HepG2 (cell line): Measurements from ENCODE around the gene ENO2. TPM values are rescaled to one million over a fixed set of nuclear protein-coding genes. Genes with fewer than 3 reads are reported as not detected.

Source experiments
- ARNTL ChIP-seq: sonication (generic); formaldehyde crosslinking; IDR thresholded peaks from 2 replicates; pipeline ENCODE4 v1.4.0; 2020; ENCODE audit warnings: mild to moderate bottlenecking, missing genetic modification reagents
- ATAD3A ChIP-seq: sonication (generic); formaldehyde crosslinking; IDR thresholded peaks from 2 replicates; pipeline ENCODE4 v1.4.0; 2020; ENCODE audit warnings: missing genetic modification reagents
- ELF4 ChIP-seq: sonication (generic); formaldehyde crosslinking; IDR thresholded peaks from 2 replicates; pipeline ENCODE4 v1.5.0; 2020; ENCODE audit warnings: missing genetic modification reagents, mild to moderate bottlenecking, moderate library complexity, borderline replicate concordance
- GZF1 ChIP-seq: sonication (generic); formaldehyde crosslinking; IDR thresholded peaks from 2 replicates; pipeline ENCODE4 v1.5.1; 2020; ENCODE audit warnings: mild to moderate bottlenecking, missing genetic modification reagents
- NAIF1 ChIP-seq: sonication (generic); formaldehyde crosslinking; IDR thresholded peaks from 2 replicates; pipeline ENCODE4 v1.5.0; 2020; ENCODE audit warnings: mild to moderate bottlenecking, missing genetic modification reagents, borderline replicate concordance
- NFE2L1 ChIP-seq: sonication (generic); formaldehyde crosslinking; IDR thresholded peaks from 2 replicates; pipeline ENCODE4 v1.4.0; 2020; ENCODE audit warnings: missing genetic modification reagents, mild to moderate bottlenecking, borderline replicate concordance
- NR2F2 ChIP-seq: IDR thresholded peaks from 2 replicates; pipeline ENCODE4 v1.6.1; 2012; ENCODE audit warnings: low read depth, inconsistent platforms, borderline replicate concordance
- RAD21 ChIP-seq: fragments of 450-650 bp; formaldehyde crosslinking; IDR thresholded peaks from 2 replicates; pipeline ENCODE4 v1.5.0; 2020; ENCODE audit warnings: mild to moderate bottlenecking
- REPIN1 ChIP-seq: sonication (generic); formaldehyde crosslinking; IDR thresholded peaks from 2 replicates; pipeline ENCODE4 v1.8.0; 2022; ENCODE audit warnings: missing genetic modification reagents, low read depth, mild to moderate bottlenecking, borderline replicate concordance
- SNAPC2 ChIP-seq: sonication (generic); formaldehyde crosslinking; IDR thresholded peaks from 2 replicates; pipeline ENCODE4 v1.8.1; 2022; ENCODE audit warnings: mild to moderate bottlenecking, missing genetic modification reagents
- ZBTB38 ChIP-seq: sonication (generic); formaldehyde crosslinking; IDR thresholded peaks from 2 replicates; pipeline ENCODE4 v1.5.1; 2020; ENCODE audit warnings: mild to moderate bottlenecking, missing genetic modification reagents
- ZNF383 ChIP-seq: sonication (generic); formaldehyde crosslinking; IDR thresholded peaks from 2 replicates; pipeline ENCODE4 v1.4.0; 2020; ENCODE audit warnings: missing genetic modification reagents, mild to moderate bottlenecking, borderline replicate concordance
- ZNF652 ChIP-seq: IDR thresholded peaks from 2 replicates; pipeline ENCODE4 v1.6.1; 2016; ENCODE audit warnings: low read depth, borderline replicate concordance
- polyA plus RNA-seq, 8 experiments: library from polyadenylated mRNA; depleted of rRNA in 3 of 8; stranded (reverse) in 7 of 8; unstranded in 1 of 8; fragments of >200 nt; fragmentation: Illumina TruSeq in 4 of 8; extraction: Trizol in 4 of 8; gene quantifications; 2 replicates each; pipeline versions ENCODE4 v1.2.1 to v1.2.3, GENCODE V29; 2011 to 2016; ENCODE audit warnings: low read depth in 4 of 8, missing spikeins in 1 of 8, mixed read lengths in 1 of 8; ENCODE audit not compliant: insufficient read depth in 1 of 8
- total RNA-seq, 5 experiments: library from RNA; depleted of rRNA; stranded (reverse); fragments of >200 nt; fragmentation: Illumina TruSeq; extraction: Trizol; gene quantifications; 2 replicates each; pipeline ENCODE4 v1.2.3, GENCODE V29; 2016; ENCODE audit warnings: low read depth in 1 of 5
- TF ChIP-seq, protein P1 (sequence below): IDR thresholded peaks from 2 replicates; pipeline ENCODE4 v1.6.1; 2012; ENCODE audit warnings: low read length, improper control_type of control experiment
- TF ChIP-seq, protein P2 (sequence below): sonication (generic); formaldehyde crosslinking; conservative IDR thresholded peaks from 2 replicates; pipeline ENCODE4 v1.8.0; 2022; ENCODE audit warnings: missing genetic modification reagents
- TF ChIP-seq, protein P3 (sequence below): sonication (generic); formaldehyde crosslinking; IDR thresholded peaks from 2 replicates; pipeline ENCODE4 v1.4.0; 2020; ENCODE audit warnings: mild to moderate bottlenecking, missing genetic modification reagents
- TF ChIP-seq, protein P4 (sequence below): sonication (generic); formaldehyde crosslinking; IDR thresholded peaks from 2 replicates; pipeline ENCODE4 v1.9.0; 2021; ENCODE audit warnings: missing genetic modification reagents, borderline replicate concordance
- TF ChIP-seq, protein P5 (sequence below): sonication (generic); formaldehyde crosslinking; IDR thresholded peaks from 2 replicates; pipeline ENCODE4 v1.4.0; 2020; ENCODE audit warnings: mild to moderate bottlenecking, missing genetic modification reagents

The ENO2 gene
- total and polyA plus RNA-seq, 2 of the 13 experiments (the other 11 are each of a cell fraction or from before 2014, with no cell fraction given): 19.3 to 136 TPM

DNA sequence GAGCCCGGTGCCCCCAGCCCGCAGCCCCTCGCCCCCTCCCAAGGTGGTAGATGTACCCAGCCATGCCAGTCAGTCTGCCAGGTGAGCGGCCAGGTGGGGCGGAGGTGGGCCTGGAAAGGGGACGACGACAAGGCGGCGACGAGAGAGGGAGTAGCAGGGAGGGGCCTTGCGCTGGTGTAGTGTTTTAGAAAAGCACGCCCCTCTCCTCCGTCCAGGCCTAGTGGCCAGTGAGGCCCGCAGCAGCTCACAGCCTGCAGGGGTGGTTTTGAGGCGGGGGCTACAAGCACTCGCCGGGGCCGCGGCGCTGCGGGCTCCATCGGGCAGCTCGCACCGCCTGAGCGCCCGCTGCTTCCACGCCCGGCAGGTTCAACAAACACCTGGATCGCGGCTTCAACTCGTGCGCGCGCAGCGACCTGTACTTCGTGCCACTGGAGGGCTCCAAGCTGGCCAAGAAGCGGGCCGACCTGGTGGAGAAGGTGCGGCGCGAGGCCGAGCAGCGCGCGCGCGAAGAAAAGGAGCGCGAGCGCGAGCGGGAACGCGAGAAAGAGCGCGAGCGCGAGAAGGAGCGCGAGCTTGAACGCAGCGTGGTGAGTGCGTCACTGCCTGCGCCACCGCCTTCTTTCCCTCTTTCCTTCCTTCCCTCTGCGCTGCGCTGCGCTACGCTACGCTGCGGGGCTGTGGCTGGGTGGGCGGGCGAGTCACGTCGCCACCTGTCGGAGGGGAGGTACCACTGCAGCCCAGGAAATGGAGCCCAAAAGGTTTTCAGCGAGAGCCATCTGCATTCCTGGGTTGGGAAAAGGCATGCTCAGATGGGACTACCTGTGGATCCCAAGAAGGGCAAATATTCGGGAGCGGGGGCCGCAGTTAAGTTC lies 23.3 kb downstream of the ENO2 start (continued):
- TF ChIP-seq, protein P1, sequence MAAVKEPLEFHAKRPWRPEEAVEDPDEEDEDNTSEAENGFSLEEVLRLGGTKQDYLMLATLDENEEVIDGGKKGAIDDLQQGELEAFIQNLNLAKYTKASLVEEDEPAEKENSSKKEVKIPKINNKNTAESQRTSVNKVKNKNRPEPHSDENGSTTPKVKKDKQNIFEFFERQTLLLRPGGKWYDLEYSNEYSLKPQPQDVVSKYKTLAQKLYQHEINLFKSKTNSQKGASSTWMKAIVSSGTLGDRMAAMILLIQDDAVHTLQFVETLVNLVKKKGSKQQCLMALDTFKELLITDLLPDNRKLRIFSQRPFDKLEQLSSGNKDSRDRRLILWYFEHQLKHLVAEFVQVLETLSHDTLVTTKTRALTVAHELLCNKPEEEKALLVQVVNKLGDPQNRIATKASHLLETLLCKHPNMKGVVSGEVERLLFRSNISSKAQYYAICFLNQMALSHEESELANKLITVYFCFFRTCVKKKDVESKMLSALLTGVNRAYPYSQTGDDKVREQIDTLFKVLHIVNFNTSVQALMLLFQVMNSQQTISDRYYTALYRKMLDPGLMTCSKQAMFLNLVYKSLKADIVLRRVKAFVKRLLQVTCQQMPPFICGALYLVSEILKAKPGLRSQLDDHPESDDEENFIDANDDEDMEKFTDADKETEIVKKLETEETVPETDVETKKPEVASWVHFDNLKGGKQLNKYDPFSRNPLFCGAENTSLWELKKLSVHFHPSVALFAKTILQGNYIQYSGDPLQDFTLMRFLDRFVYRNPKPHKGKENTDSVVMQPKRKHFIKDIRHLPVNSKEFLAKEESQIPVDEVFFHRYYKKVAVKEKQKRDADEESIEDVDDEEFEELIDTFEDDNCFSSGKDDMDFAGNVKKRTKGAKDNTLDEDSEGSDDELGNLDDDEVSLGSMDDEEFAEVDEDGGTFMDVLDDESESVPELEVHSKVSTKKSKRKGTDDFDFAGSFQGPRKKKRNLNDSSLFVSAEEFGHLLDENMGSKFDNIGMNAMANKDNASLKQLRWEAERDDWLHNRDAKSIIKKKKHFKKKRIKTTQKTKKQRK: no peak
- TF ChIP-seq ZNF652: peak; percentile 59; the same call in 1 of the 2 replicates
- peak; percentile 66; the same call in 1 of the 2 replicates for TF ChIP-seq RAD21 (CRISPR knock-in tag)
- TF ChIP-seq, protein P2, sequence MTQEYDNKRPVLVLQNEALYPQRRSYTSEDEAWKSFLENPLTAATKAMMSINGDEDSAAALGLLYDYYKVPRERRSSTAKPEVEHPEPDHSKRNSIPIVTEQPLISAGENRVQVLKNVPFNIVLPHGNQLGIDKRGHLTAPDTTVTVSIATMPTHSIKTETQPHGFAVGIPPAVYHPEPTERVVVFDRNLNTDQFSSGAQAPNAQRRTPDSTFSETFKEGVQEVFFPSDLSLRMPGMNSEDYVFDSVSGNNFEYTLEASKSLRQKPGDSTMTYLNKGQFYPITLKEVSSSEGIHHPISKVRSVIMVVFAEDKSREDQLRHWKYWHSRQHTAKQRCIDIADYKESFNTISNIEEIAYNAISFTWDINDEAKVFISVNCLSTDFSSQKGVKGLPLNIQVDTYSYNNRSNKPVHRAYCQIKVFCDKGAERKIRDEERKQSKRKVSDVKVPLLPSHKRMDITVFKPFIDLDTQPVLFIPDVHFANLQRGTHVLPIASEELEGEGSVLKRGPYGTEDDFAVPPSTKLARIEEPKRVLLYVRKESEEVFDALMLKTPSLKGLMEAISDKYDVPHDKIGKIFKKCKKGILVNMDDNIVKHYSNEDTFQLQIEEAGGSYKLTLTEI: no peak
- TF ChIP-seq SNAPC2: peak; percentile 98
- TF ChIP-seq NFE2L1: no peak
- 0 out of 2 replicates have a peak, but pooled peaks have one; percentile 2 for TF ChIP-seq ATAD3A (CRISPR knock-in tag)
- peak; percentile 97 for TF ChIP-seq REPIN1
- TF ChIP-seq, protein P3, sequence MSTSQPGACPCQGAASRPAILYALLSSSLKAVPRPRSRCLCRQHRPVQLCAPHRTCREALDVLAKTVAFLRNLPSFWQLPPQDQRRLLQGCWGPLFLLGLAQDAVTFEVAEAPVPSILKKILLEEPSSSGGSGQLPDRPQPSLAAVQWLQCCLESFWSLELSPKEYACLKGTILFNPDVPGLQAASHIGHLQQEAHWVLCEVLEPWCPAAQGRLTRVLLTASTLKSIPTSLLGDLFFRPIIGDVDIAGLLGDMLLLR: peak; percentile 88
- TF ChIP-seq ZBTB38 (CRISPR knock-in tag): peak; percentile 93
- TF ChIP-seq ZNF383 (CRISPR knock-in tag): no peak
- no peak for TF ChIP-seq ELF4
- TF ChIP-seq ARNTL (CRISPR knock-in tag): no peak; the same call in 1 of the 2 replicates
- TF ChIP-seq, protein P4, sequence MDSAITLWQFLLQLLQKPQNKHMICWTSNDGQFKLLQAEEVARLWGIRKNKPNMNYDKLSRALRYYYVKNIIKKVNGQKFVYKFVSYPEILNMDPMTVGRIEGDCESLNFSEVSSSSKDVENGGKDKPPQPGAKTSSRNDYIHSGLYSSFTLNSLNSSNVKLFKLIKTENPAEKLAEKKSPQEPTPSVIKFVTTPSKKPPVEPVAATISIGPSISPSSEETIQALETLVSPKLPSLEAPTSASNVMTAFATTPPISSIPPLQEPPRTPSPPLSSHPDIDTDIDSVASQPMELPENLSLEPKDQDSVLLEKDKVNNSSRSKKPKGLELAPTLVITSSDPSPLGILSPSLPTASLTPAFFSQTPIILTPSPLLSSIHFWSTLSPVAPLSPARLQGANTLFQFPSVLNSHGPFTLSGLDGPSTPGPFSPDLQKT (CRISPR knock-in tag): no peak
- peak; percentile 95 for TF ChIP-seq NAIF1 (CRISPR knock-in tag)
- TF ChIP-seq GZF1: no peak
- TF ChIP-seq, protein P5, sequence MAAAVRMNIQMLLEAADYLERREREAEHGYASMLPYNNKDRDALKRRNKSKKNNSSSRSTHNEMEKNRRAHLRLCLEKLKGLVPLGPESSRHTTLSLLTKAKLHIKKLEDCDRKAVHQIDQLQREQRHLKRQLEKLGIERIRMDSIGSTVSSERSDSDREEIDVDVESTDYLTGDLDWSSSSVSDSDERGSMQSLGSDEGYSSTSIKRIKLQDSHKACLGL (CRISPR knock-in tag): peak; percentile 86
- peak; percentile 46; the same call in 1 of the 2 replicates for TF ChIP-seq NR2F2
